ENCODE measurements around the gene DGKG. TPM values are rescaled to one million over a fixed set of nuclear protein-coding genes. Genes with fewer than 3 reads are reported as not detected.

The DGKG gene
- total RNA-seq, 1 donor from 2014 or later = 5.7 TPM

GRCh38 chr3:186109897-186110803, 251.9 kb downstream of the DGKG start:
- no peaks in the 10 kb centered on the region for H3K36me3 ChIP-seq
- no peaks in the 10 kb centered on the region for H3K9me3 ChIP-seq
- peaks cover 38% of the 10 kb centered on the region for H3K4me1 ChIP-seq
- peak; percentile 15 to 20 for ATAC-seq
- no peak for TF ChIP-seq CTCF (IDR thresholded peaks at IDR 0.05)
- peaks cover 10% of the 10 kb centered on the region for H3K27me3 ChIP-seq (ENCODE audit: low read depth)
- H3K4me3 ChIP-seq = peak overlapping the region; percentile 77
- DNase-seq = peak; percentile 52
- peak overlapping the region; percentile 84 for H3K27ac ChIP-seq
- intact Hi-C loops (cut with DNase I) = no loop called here

GRCh38 chr3:186108941-186109865, 252.8 kb downstream of the DGKG start, which contains the start of gene ETV5:
TSS of gene ETV5 (minus strand) at chr3:186109089. CDS start at chr3:186105868, 3,221 bp downstream.
- Histone ChIP-seq H3K27me3 (ENCODE audit: low read depth) (peaks cover 10% of the 10 kb centered on the region), H3K27ac (peak within 1 kb of the TSS; percentile 87), H3K4me3 (peak within 1 kb of the TSS; percentile 77), H3K9me3 (no peaks in the 10 kb centered on the region), H3K36me3 (peaks cover 5% of the 10 kb centered on the region), H3K4me1 (peaks cover 38% of the 10 kb centered on the region)
- intact Hi-C loops (cut with DNase I) = no loop called here
- DNase-seq = peak; percentile 99
- TF ChIP-seq CTCF (IDR thresholded peaks at IDR 0.05) = no peak
- ATAC-seq = peak; percentile 96 to 97

- DNase-seq (peak; percentile 67), ATAC-seq (peak; percentile 6 to 15)
- no peak for TF ChIP-seq CTCF (IDR thresholded peaks at IDR 0.05)
- H3K27me3 ChIP-seq (ENCODE audit: low read depth) = peaks cover 10% of the 10 kb centered on the region
- H3K36me3 ChIP-seq = peaks cover 5% of the 10 kb centered on the region
- peak overlapping the region; percentile 87 for H3K27ac ChIP-seq
- intact Hi-C loops (cut with DNase I) = no loop called here
- peaks cover 38% of the 10 kb centered on the region for H3K4me1 ChIP-seq
- H3K4me3 ChIP-seq = peak overlapping the region; percentile 77
- no peaks in the 10 kb centered on the region for H3K9me3 ChIP-seq
These were observed 253.7 kb downstream of the DGKG start for GRCh38 chr3:186108106-186108940.

GRCh38 chr3:186107215-186108105, 254.6 kb downstream of the DGKG start:
- intact Hi-C loops (cut with DNase I) = no loop called here
- no peaks in the 10 kb centered on the region for H3K9me3 ChIP-seq
- H3K36me3 ChIP-seq = peaks cover 5% of the 10 kb centered on the region
- peak overlapping the region; percentile 77 for H3K4me3 ChIP-seq
- DNase-seq = peak; percentile 70
- ATAC-seq = peak in 1 of 2 donors; percentile 30
- peak overlapping the region; percentile 87 for H3K27ac ChIP-seq
- no peak for TF ChIP-seq CTCF (IDR thresholded peaks at IDR 0.05)
- peaks cover 46% of the 10 kb centered on the region for H3K4me1 ChIP-seq
- H3K27me3 ChIP-seq (ENCODE audit: low read depth) = peaks cover 10% of the 10 kb centered on the region
